NCI-H187 treated with DMSO at 0.1 percent for 48 hours (cell line): ENCODE data around the gene ADAMTS16.

ENCODE experiments used
- DNase-seq: peaks from one replicate; lab custom pipeline; 2025; lab: John Stamatoyannopoulos, UW

ADAMTS16 gene

GRCh38 chr5:5348576-5348975, 208.4 kb downstream of the ADAMTS16 start:
- no peak for DNase-seq

- DNase-seq, result no peak
These were observed 210.0 kb downstream of the ADAMTS16 start for GRCh38 chr5:5350101-5350500.

- no peak for DNase-seq
These were observed 211.3 kb downstream of the ADAMTS16 start for GRCh38 chr5:5351288-5351979.

- no peak for DNase-seq
These were observed 212.5 kb downstream of the ADAMTS16 start for GRCh38 chr5:5352675-5353074.

GRCh38 chr5:5353681-5354080, 213.6 kb downstream of the ADAMTS16 start:
- DNase-seq, result no peak

GRCh38 chr5:5356765-5357164, 216.6 kb downstream of the ADAMTS16 start:
- DNase-seq, result no peak

GRCh38 chr5:5359618-5360017, 219.5 kb downstream of the ADAMTS16 start:
- DNase-seq, result no peak

- no peak for DNase-seq
These were observed 220.3 kb downstream of the ADAMTS16 start for GRCh38 chr5:5360363-5360940.

GRCh38 chr5:5360941-5361520, 220.9 kb downstream of the ADAMTS16 start:
- DNase-seq, result no peak

- DNase-seq, result no peak
These were observed 222.9 kb downstream of the ADAMTS16 start for GRCh38 chr5:5363045-5363444.

- no peak for DNase-seq
These were observed 224.8 kb downstream of the ADAMTS16 start for GRCh38 chr5:5364932-5365331.

- DNase-seq, result no peak
These were observed 227.6 kb downstream of the ADAMTS16 start for GRCh38 chr5:5367739-5368138.

- no peak for DNase-seq
These were observed 229.0 kb downstream of the ADAMTS16 start for GRCh38 chr5:5369051-5369605.
